ENCODE data around the gene PCGF2.

The PCGF2 gene

DNA sequence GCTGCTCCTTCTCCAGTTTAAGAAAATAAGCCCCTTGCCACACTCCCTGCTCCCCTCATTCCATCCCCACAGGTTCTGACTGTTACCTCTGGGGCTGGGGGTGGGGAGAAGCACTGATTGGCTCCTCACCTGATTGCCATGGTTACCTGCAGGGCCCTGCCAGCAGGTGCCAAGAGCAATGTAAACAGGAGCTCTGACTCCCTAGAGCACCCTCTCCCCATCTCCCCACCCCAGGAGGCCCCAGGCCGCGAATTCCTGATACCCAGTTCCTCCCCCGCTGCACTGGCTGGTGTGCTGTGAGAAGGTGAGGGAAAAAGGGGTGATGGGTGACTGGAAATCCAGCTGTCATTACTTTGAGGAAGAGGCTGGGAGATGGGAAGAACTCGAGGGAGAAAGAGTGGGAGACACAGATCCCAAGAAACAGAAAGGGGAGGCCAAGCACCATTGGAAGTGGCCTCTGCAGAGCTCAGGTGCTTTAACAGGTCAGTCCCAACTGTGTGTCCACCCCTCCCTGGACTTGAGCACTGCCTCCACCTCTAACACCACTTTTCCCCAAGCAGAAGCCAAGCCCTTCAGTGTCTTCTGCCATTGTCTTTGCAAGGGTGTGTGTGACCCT, 4.5 kb downstream of the PCGF2 start:
- TF ChIP-seq, protein P1, sequence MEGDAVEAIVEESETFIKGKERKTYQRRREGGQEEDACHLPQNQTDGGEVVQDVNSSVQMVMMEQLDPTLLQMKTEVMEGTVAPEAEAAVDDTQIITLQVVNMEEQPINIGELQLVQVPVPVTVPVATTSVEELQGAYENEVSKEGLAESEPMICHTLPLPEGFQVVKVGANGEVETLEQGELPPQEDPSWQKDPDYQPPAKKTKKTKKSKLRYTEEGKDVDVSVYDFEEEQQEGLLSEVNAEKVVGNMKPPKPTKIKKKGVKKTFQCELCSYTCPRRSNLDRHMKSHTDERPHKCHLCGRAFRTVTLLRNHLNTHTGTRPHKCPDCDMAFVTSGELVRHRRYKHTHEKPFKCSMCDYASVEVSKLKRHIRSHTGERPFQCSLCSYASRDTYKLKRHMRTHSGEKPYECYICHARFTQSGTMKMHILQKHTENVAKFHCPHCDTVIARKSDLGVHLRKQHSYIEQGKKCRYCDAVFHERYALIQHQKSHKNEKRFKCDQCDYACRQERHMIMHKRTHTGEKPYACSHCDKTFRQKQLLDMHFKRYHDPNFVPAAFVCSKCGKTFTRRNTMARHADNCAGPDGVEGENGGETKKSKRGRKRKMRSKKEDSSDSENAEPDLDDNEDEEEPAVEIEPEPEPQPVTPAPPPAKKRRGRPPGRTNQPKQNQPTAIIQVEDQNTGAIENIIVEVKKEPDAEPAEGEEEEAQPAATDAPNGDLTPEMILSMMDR (IDR thresholded peaks at IDR 0.05): no peak

GRCh38 chr17:38742411-38743308, 5.5 kb downstream of the PCGF2 start:
- TF ChIP-seq, protein P1 (IDR thresholded peaks at IDR 0.05): no peak

GRCh38 chr17:38741921-38742410, 6.2 kb downstream of the PCGF2 start:
- TF ChIP-seq, protein P1 (IDR thresholded peaks at IDR 0.05): no peak

- TF ChIP-seq, protein P1 (IDR thresholded peaks at IDR 0.05): no peak
Measured at GRCh38 chr17:38741461-38741860, 6.7 kb downstream of the PCGF2 start.

GRCh38 chr17:38740806-38741205, 7.3 kb downstream of the PCGF2 start:
- TF ChIP-seq, protein P1 (IDR thresholded peaks at IDR 0.05): no peak

- TF ChIP-seq, protein P1 (IDR thresholded peaks at IDR 0.05): no peak
Measured at GRCh38 chr17:38740044-38740443, 8.1 kb downstream of the PCGF2 start.

- TF ChIP-seq, protein P1 (IDR thresholded peaks at IDR 0.05): no peak
Measured at GRCh38 chr17:38739305-38739704, 8.8 kb downstream of the PCGF2 start.
